ENCODE data around the gene CDC42BPB.

DNA sequence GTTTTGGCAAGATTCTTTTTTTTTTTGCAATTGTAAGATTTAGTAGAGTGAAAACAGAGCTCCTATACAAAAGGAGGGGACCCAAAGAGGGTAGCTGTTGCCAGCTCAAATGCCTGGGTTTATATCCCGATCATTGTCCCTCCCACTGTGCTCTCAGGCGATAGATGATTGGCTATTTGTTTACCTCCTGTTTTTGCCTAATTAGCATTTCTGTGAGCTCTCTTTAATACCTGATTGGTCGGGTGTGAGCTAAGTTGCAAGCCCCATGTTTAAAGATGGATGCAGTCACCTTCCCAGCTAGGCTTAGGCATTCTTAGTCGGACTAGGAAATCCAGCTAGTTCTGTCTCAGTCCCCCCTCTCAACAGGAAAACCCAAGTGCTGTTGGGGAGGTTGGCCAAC is 39.0 kb upstream of the CDC42BPB start:
- TF ChIP-seq, protein P1, sequence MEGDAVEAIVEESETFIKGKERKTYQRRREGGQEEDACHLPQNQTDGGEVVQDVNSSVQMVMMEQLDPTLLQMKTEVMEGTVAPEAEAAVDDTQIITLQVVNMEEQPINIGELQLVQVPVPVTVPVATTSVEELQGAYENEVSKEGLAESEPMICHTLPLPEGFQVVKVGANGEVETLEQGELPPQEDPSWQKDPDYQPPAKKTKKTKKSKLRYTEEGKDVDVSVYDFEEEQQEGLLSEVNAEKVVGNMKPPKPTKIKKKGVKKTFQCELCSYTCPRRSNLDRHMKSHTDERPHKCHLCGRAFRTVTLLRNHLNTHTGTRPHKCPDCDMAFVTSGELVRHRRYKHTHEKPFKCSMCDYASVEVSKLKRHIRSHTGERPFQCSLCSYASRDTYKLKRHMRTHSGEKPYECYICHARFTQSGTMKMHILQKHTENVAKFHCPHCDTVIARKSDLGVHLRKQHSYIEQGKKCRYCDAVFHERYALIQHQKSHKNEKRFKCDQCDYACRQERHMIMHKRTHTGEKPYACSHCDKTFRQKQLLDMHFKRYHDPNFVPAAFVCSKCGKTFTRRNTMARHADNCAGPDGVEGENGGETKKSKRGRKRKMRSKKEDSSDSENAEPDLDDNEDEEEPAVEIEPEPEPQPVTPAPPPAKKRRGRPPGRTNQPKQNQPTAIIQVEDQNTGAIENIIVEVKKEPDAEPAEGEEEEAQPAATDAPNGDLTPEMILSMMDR (IDR thresholded peaks at IDR 0.05) = no peak
- TF ChIP-seq POLR2A (IDR thresholded peaks at IDR 0.05) = no peak
